ENCODE results near the gene C6orf136. TPM values are rescaled to one million over a fixed set of nuclear protein-coding genes. Genes with fewer than 3 reads are reported as not detected.

Gene C6orf136
- total RNA-seq, 1 donor from 2014 or later: 28.9 TPM

- Mint-ChIP-seq H3K4me1 (peaks cover 23% of the 10 kb centered on the region), H3K4me3 (peak overlapping the region; percentile 90), H3K27ac (peak overlapping the region; percentile 3), H3K27me3 (peaks cover 6% of the 10 kb centered on the region), H3K36me3 (ENCODE audit: low read depth) (peaks cover 61% of the 10 kb centered on the region), H3K9me3 (no peaks in the 10 kb centered on the region)
- intact Hi-C loops (cut with micrococcal nuclease): loop anchor here (5.0 to 10.0 kb wide), 3 partner anchors 193 to 555 kb away; partner anchors contain the start of genes CCHCR1, POLR1H, PPP1R11 and TCF19
- DNase-seq: no peak
Measured at GRCh38 chr6:30619561-30619960, 27.4 kb upstream of the C6orf136 start.

GRCh38 chr6:30625511-30625910, 21.4 kb upstream of the C6orf136 start:
- no peak overlapping the region for H3K4me3 Mint-ChIP-seq
- no peak overlapping the region for H3K27ac Mint-ChIP-seq
- H3K27me3 Mint-ChIP-seq: no peaks in the 10 kb centered on the region
- intact Hi-C loops (cut with micrococcal nuclease): no loop called here
- DNase-seq: no peak
- peaks cover 22% of the 10 kb centered on the region for H3K4me1 Mint-ChIP-seq
- H3K36me3 Mint-ChIP-seq (ENCODE audit: low read depth): peaks cover 47% of the 10 kb centered on the region
- no peaks in the 10 kb centered on the region for H3K9me3 Mint-ChIP-seq

GRCh38 chr6:30626484-30627366, 20.2 kb upstream of the C6orf136 start, which contains the start of gene ATAT1:
Gene ATAT1 (plus strand): TSS chr6:30626874.
- intact Hi-C loops (cut with micrococcal nuclease): loop anchor here (1.0 to 2.0 kb wide), 2 partner anchors 9 to 20 kb away; partner anchors contain the start of genes C6orf136, MRPS18B and PPP1R10
- Mint-ChIP-seq H3K9me3 (no peaks in the 10 kb centered on the region), H3K4me1 (peaks cover 21% of the 10 kb centered on the region), H3K36me3 (ENCODE audit: low read depth) (peaks cover 47% of the 10 kb centered on the region), H3K27me3 (no peaks in the 10 kb centered on the region), H3K4me3 (peak within 1 kb of the TSS; percentile 91), H3K27ac (peak within 1 kb of the TSS; percentile 95)
- peak; percentile 97 for DNase-seq

- intact Hi-C loops (cut with micrococcal nuclease): no loop called here
- no peak for DNase-seq
- Mint-ChIP-seq H3K27me3 (no peaks in the 10 kb centered on the region), H3K4me3 (no peak overlapping the region), H3K4me1 (peaks cover 9% of the 10 kb centered on the region), H3K9me3 (no peaks in the 10 kb centered on the region), H3K27ac (no peak overlapping the region), H3K36me3 (ENCODE audit: low read depth) (peaks cover 35% of the 10 kb centered on the region)
Measured at GRCh38 chr6:30635834-30636233, 11.1 kb upstream of the C6orf136 start.

- H3K27me3 Mint-ChIP-seq: no peaks in the 10 kb centered on the region
- no peak for DNase-seq
- no peak overlapping the region for H3K4me3 Mint-ChIP-seq
- peaks cover 38% of the 10 kb centered on the region for H3K36me3 Mint-ChIP-seq (ENCODE audit: low read depth)
- peaks cover 21% of the 10 kb centered on the region for H3K4me1 Mint-ChIP-seq
- intact Hi-C loops (cut with micrococcal nuclease): no loop called here
- H3K27ac Mint-ChIP-seq: no peak overlapping the region
- no peaks in the 10 kb centered on the region for H3K9me3 Mint-ChIP-seq
Measured at GRCh38 chr6:30640481-30640880, 6.5 kb upstream of the C6orf136 start.

- Mint-ChIP-seq H3K9me3 (no peaks in the 10 kb centered on the region), H3K36me3 (ENCODE audit: low read depth) (peaks cover 32% of the 10 kb centered on the region), H3K27me3 (no peaks in the 10 kb centered on the region), H3K27ac (peak overlapping the region; percentile 64), H3K4me3 (no peak overlapping the region), H3K4me1 (peaks cover 17% of the 10 kb centered on the region)
- intact Hi-C loops (cut with micrococcal nuclease): no loop called here
- peak; percentile 67 for DNase-seq
Measured at GRCh38 chr6:30641048-30641447, 5.9 kb upstream of the C6orf136 start.

- DNase-seq: no peak
- Mint-ChIP-seq H3K27ac (no peak overlapping the region), H3K9me3 (no peaks in the 10 kb centered on the region), H3K36me3 (ENCODE audit: low read depth) (peaks cover 27% of the 10 kb centered on the region), H3K27me3 (no peaks in the 10 kb centered on the region), H3K4me3 (no peak overlapping the region), H3K4me1 (peaks cover 31% of the 10 kb centered on the region)
- intact Hi-C loops (cut with micrococcal nuclease): no loop called here
Measured at GRCh38 chr6:30643656-30644055, 3.3 kb upstream of the C6orf136 start.

- no peaks in the 10 kb centered on the region for H3K27me3 Mint-ChIP-seq
- intact Hi-C loops (cut with micrococcal nuclease): no loop called here
- peaks cover 36% of the 10 kb centered on the region for H3K4me1 Mint-ChIP-seq
- peak overlapping the region; percentile 3 for H3K27ac Mint-ChIP-seq
- no peaks in the 10 kb centered on the region for H3K9me3 Mint-ChIP-seq
- H3K36me3 Mint-ChIP-seq (ENCODE audit: low read depth): peaks cover 27% of the 10 kb centered on the region
- H3K4me3 Mint-ChIP-seq: no peak overlapping the region
- no peak for DNase-seq
Measured at GRCh38 chr6:30644769-30645168, 2.2 kb upstream of the C6orf136 start.

- no peak for DNase-seq
- Mint-ChIP-seq H3K4me3 (peak overlapping the region; percentile 91), H3K4me1 (peaks cover 32% of the 10 kb centered on the region), H3K27ac (no peak overlapping the region), H3K9me3 (no peaks in the 10 kb centered on the region), H3K36me3 (ENCODE audit: low read depth) (peaks cover 26% of the 10 kb centered on the region), H3K27me3 (no peaks in the 10 kb centered on the region)
- intact Hi-C loops (cut with micrococcal nuclease): loop anchor here (2.0 kb wide), 3 partner anchors 19 to 75 kb away; partner anchors contain the start of genes ABCF1, ATAT1 and MDC1
Measured at GRCh38 chr6:30645989-30646388, 944 bp upstream of the C6orf136 start.

- peak overlapping the region; percentile 94 for H3K27ac Mint-ChIP-seq
- no peaks in the 10 kb centered on the region for H3K9me3 Mint-ChIP-seq
- H3K4me3 Mint-ChIP-seq: peak overlapping the region; percentile 91
- H3K36me3 Mint-ChIP-seq (ENCODE audit: low read depth): peaks cover 33% of the 10 kb centered on the region
- DNase-seq: peak; percentile 94
- peaks cover 26% of the 10 kb centered on the region for H3K4me1 Mint-ChIP-seq
- intact Hi-C loops (cut with micrococcal nuclease): loop anchor here (1.0 to 2.0 kb wide), 6 partner anchors 19 to 77 kb away; partner anchors contain the start of genes ABCF1, ATAT1, DHX16 and MDC1
- no peaks in the 10 kb centered on the region for H3K27me3 Mint-ChIP-seq
Measured at GRCh38 chr6:30647242-30648116, 546 bp downstream of the C6orf136 start.

- H3K4me1 Mint-ChIP-seq: peaks cover 19% of the 10 kb centered on the region
- no peak overlapping the region for H3K4me3 Mint-ChIP-seq
- no peaks in the 10 kb centered on the region for H3K9me3 Mint-ChIP-seq
- H3K27ac Mint-ChIP-seq: no peak overlapping the region
- DNase-seq: no peak
- peaks cover 37% of the 10 kb centered on the region for H3K36me3 Mint-ChIP-seq (ENCODE audit: low read depth)
- intact Hi-C loops (cut with micrococcal nuclease): no loop called here
- no peaks in the 10 kb centered on the region for H3K27me3 Mint-ChIP-seq
Measured at GRCh38 chr6:30651143-30651542, 4.2 kb downstream of the C6orf136 start.

- Mint-ChIP-seq H3K36me3 (ENCODE audit: low read depth) (peaks cover 66% of the 10 kb centered on the region), H3K27me3 (no peaks in the 10 kb centered on the region), H3K27ac (no peak overlapping the region), H3K9me3 (no peaks in the 10 kb centered on the region), H3K4me3 (no peak overlapping the region), H3K4me1 (peaks cover 4% of the 10 kb centered on the region)
- intact Hi-C loops (cut with micrococcal nuclease): no loop called here
- no peak for DNase-seq
Measured at GRCh38 chr6:30654798-30655742, 8.1 kb downstream of the C6orf136 start.

- peaks cover 4% of the 10 kb centered on the region for H3K4me1 Mint-ChIP-seq
- DNase-seq: no peak
- H3K4me3 Mint-ChIP-seq: no peak overlapping the region
- H3K27ac Mint-ChIP-seq: no peak overlapping the region
- intact Hi-C loops (cut with micrococcal nuclease): no loop called here
- H3K27me3 Mint-ChIP-seq: no peaks in the 10 kb centered on the region
- peaks cover 68% of the 10 kb centered on the region for H3K36me3 Mint-ChIP-seq (ENCODE audit: low read depth)
- H3K9me3 Mint-ChIP-seq: no peaks in the 10 kb centered on the region
Measured at GRCh38 chr6:30655743-30656094, 8.8 kb downstream of the C6orf136 start.

Measured in activated CD4-positive, alpha-beta T cell treated with anti-CD3 and anti-CD28 coated beads, Interleukin-2, amount 10 ng/mL, durations not matched to agents 24 days and 14 days (primary cell).